H1 (cell line): ENCODE results near the gene BANF1. TPM values are rescaled to one million over a fixed set of nuclear protein-coding genes. Genes with fewer than 3 reads are reported as not detected.

Experiments used
- CTCF ChIA-PET: fragments of 300-600 bp; sonication (Branson Sonifier 250); formaldehyde crosslinking; loops from one replicate; lab custom pipeline; 2021; ENCODE audit not compliant: partially characterized antibody; lab: Charles Lee
- POLR2A ChIA-PET: fragments of 300-600 bp; sonication (Branson Sonifier 250); formaldehyde crosslinking; loops from one replicate; lab custom pipeline; 2021; ENCODE audit warnings: inconsistent platforms; ENCODE audit not compliant: partially characterized antibody; lab: Charles Lee
- DNase-seq, 2 experiments: peaks; one replicate each; pipeline versions ENCODE4 v3.0.0 to v3.0.0-alpha.2; 2010 to 2022; ENCODE audit warnings: low spot score in 2 of 2, low read depth in 1 of 2, mixed read lengths in 1 of 2
- FAIRE-seq: peaks from 2 replicates; lab custom pipeline; 2011; peaks lifted over from hg19 to GRCh38; lab: Jason Lieb, UNC
- H2AFZ ChIP-seq: 2 replicates; pipeline ENCODE4 v1.8.1; 2012; ENCODE audit warnings: low read length, inconsistent platforms
- H2AK5ac ChIP-seq: 2 replicates; pipeline ENCODE4 v1.6.1; 2013; ENCODE audit warnings: low read depth, low read length
- H2BK120ac ChIP-seq: replicated peaks from 2 replicates; pipeline ENCODE3; 2013; ENCODE audit warnings: low read depth, low read length, inconsistent platforms
- H2BK12ac ChIP-seq: 2 replicates; pipeline ENCODE4 v1.6.1; 2013; ENCODE audit warnings: low read depth, low read length
- H2BK15ac ChIP-seq: 2 replicates; pipeline ENCODE4 v1.6.1; 2013; ENCODE audit warnings: low read length
- H2BK20ac ChIP-seq: 2 replicates; pipeline ENCODE4 v1.6.1; 2013; ENCODE audit warnings: low read length
- H2BK5ac ChIP-seq: 2 replicates; pipeline ENCODE4 v1.6.1; 2013; ENCODE audit warnings: low read depth, low read length
- H3K14ac ChIP-seq: 2 replicates; pipeline ENCODE4 v1.6.1; 2013; ENCODE audit warnings: inconsistent platforms; ENCODE audit not compliant: insufficient read length
- H3K18ac ChIP-seq: 2 replicates; pipeline ENCODE4 v1.6.1; 2013; ENCODE audit warnings: low read length; ENCODE audit errors: extremely low read depth
- H3K23ac ChIP-seq: 2 replicates; pipeline ENCODE4 v1.6.1; 2013; ENCODE audit warnings: inconsistent platforms; ENCODE audit not compliant: insufficient read length
- H3K23me2 ChIP-seq: 2 replicates; pipeline ENCODE4 v1.6.1; 2013; ENCODE audit warnings: low read depth, low read length
- H3K27ac ChIP-seq: 2 replicates; pipeline ENCODE4 v1.6.1; 2011; ENCODE audit warnings: low read depth, low read length, inconsistent platforms
- H3K27me3 ChIP-seq, 4 experiments: replicated peaks in 1 of 4; 1 replicate in 1 of 4; 2 replicates in 3 of 4; pipeline versions ENCODE4 v1.6.1 to v1.8.1; 2011 to 2013; ENCODE audit warnings: low read length in 3 of 4, mild to moderate bottlenecking in 3 of 4, inconsistent platforms in 2 of 4, mixed read lengths in 2 of 4, moderate library complexity in 1 of 4; ENCODE audit not compliant: control insufficient read depth in 3 of 4, insufficient read depth in 3 of 4; ENCODE audit errors: extremely low read depth in 1 of 4
- H3K36me3 ChIP-seq, 4 experiments: 2 replicates each; pipeline versions ENCODE4 v1.6.1 to v1.8.1; 2011 to 2013; ENCODE audit warnings: mild to moderate bottlenecking in 4 of 4, low read length in 3 of 4, moderate library complexity in 2 of 4, control low read depth in 1 of 4, inconsistent platforms in 1 of 4; ENCODE audit not compliant: insufficient read depth in 4 of 4, control insufficient read depth in 2 of 4
- H3K4ac ChIP-seq: replicated peaks from 2 replicates; pipeline ENCODE3; 2013; ENCODE audit warnings: low read length, low read depth, mixed read lengths, inconsistent platforms; ENCODE audit not compliant: insufficient read length
- H3K4me1 ChIP-seq, 4 experiments: replicated peaks in 1 of 4; 1 replicate in 1 of 4; 2 replicates in 3 of 4; pipeline versions ENCODE4 v1.6.1 to v1.8.1; 2011 to 2013; ENCODE audit warnings: low read length in 3 of 4, inconsistent platforms in 2 of 4, mixed read lengths in 1 of 4; ENCODE audit not compliant: insufficient read depth in 4 of 4, control insufficient read depth in 3 of 4
- H3K4me2 ChIP-seq, 2 experiments: 2 replicates each; pipeline versions ENCODE4 v1.6.1 to v1.8.1; 2011 to 2013; ENCODE audit warnings: low read depth in 2 of 2, low read length in 2 of 2, control low read depth in 1 of 2, inconsistent platforms in 1 of 2, mild to moderate bottlenecking in 1 of 2; ENCODE audit not compliant: insufficient read depth in 1 of 2
- H3K4me3 ChIP-seq, 4 experiments: fragments of 200-600, 300-600 bp in 1 of 4; sonication (generic), shearing (Covaris generic), sonication (Bioruptor Twin) in 1 of 4; 2 replicates each; pipeline versions ENCODE4 v1.5.1 to v1.8.1; 2011 to 2016; ENCODE audit warnings: low read length in 4 of 4, low read depth in 3 of 4, control low read depth in 2 of 4, inconsistent platforms in 2 of 4, mild to moderate bottlenecking in 2 of 4, mixed read lengths in 1 of 4, moderate library complexity in 1 of 4; ENCODE audit not compliant: insufficient read depth in 2 of 4; ENCODE audit errors: extremely low read depth in 1 of 4
- H3K56ac ChIP-seq: replicated peaks from 2 replicates; pipeline ENCODE3; 2013; ENCODE audit warnings: low read depth, mild to moderate bottlenecking, mixed read lengths, low read length, inconsistent platforms; ENCODE audit not compliant: insufficient read length
- H3K79me1 ChIP-seq: 2 replicates; pipeline ENCODE4 v1.6.1; 2013; ENCODE audit warnings: low read depth, low read length, control low read depth
- H3K79me2 ChIP-seq, 2 experiments: 2 replicates each; pipeline versions ENCODE4 v1.6.1 to v1.8.1; 2012 to 2013; ENCODE audit warnings: low read length in 2 of 2, mild to moderate bottlenecking in 2 of 2, inconsistent platforms in 1 of 2; ENCODE audit not compliant: insufficient read depth in 2 of 2, control insufficient read depth in 1 of 2
- H3K9ac ChIP-seq, 4 experiments: replicated peaks in 1 of 4; 1 replicate in 1 of 4; 2 replicates in 3 of 4; pipeline versions ENCODE4 v1.6.1 to v1.8.1; 2011 to 2013; ENCODE audit warnings: low read depth in 3 of 4, low read length in 3 of 4, control low read depth in 2 of 4, mild to moderate bottlenecking in 2 of 4, moderate library complexity in 2 of 4, inconsistent platforms in 1 of 4; ENCODE audit errors: extremely low read depth in 1 of 4
- H3K9me3 ChIP-seq, 2 experiments: 2 replicates each; pipeline versions ENCODE4 v1.6.1 to v1.8.1; 2012 to 2013; ENCODE audit warnings: mild to moderate bottlenecking in 2 of 2, moderate library complexity in 2 of 2, control low read depth in 1 of 2, inconsistent platforms in 1 of 2, low read depth in 1 of 2, low read length in 1 of 2, mixed read lengths in 1 of 2; ENCODE audit not compliant: insufficient read depth in 2 of 2
- H4K20me1 ChIP-seq, 2 experiments: replicated peaks in 1 of 2; 2 replicates each; pipeline versions ENCODE3 to v1.8.1; 2011 to 2013; ENCODE audit warnings: inconsistent platforms in 2 of 2, low read length in 2 of 2, mild to moderate bottlenecking in 1 of 2; ENCODE audit not compliant: insufficient read depth in 2 of 2, control insufficient read depth in 1 of 2
- H4K5ac ChIP-seq: 2 replicates; pipeline ENCODE4 v1.6.1; 2013; ENCODE audit warnings: low read length, low read depth, mixed read lengths, inconsistent platforms; ENCODE audit not compliant: insufficient read length
- H4K8ac ChIP-seq: 2 replicates; pipeline ENCODE4 v1.8.0; 2013; ENCODE audit warnings: mild to moderate bottlenecking, moderate library complexity, low read length, inconsistent platforms; ENCODE audit not compliant: insufficient read depth; ENCODE audit errors: extremely low read depth
- H4K91ac ChIP-seq: replicated peaks from 2 replicates; pipeline ENCODE3; 2013; ENCODE audit warnings: low read length, mixed read lengths, inconsistent platforms; ENCODE audit not compliant: insufficient read length
- CBX8 ChIP-seq: fragments of 300-800, 300-1000 bp; sonication (generic); IDR thresholded peaks from 2 replicates; pipeline ENCODE4 v1.7.1; 2016; ENCODE audit warnings: low read depth, low read length, borderline replicate concordance
- EGR1 ChIP-seq: IDR thresholded peaks from 2 replicates; pipeline ENCODE4 v1.6.1; 2011; ENCODE audit warnings: low read depth, low read length, borderline replicate concordance
- EP300 ChIP-seq, 2 experiments: IDR thresholded peaks; 1 replicate in 1 of 2; 2 replicates in 1 of 2; pipeline ENCODE4 v1.6.1; 2011 to 2012; ENCODE audit warnings: low read depth in 2 of 2, low read length in 2 of 2, mild to moderate bottlenecking in 2 of 2, borderline replicate concordance in 1 of 2, inconsistent platforms in 1 of 2, moderate library complexity in 1 of 2
- RXRA ChIP-seq: IDR thresholded peaks from 2 replicates; pipeline ENCODE4 v1.6.1; 2011; ENCODE audit warnings: low read depth, mild to moderate bottlenecking, low read length, moderate library complexity; ENCODE audit not compliant: insufficient read depth
- YY1 ChIP-seq: IDR thresholded peaks from 2 replicates; pipeline ENCODE4 v1.6.1; 2011; ENCODE audit warnings: low read depth, mild to moderate bottlenecking, low read length
- ZNF274 ChIP-seq: IDR thresholded peaks from 2 replicates; pipeline ENCODE4 v1.7.0; 2012; ENCODE audit warnings: low read length, borderline replicate concordance; ENCODE audit errors: extremely low read depth
- WGBS, 2 experiments: shearing (Covaris generic) in 1 of 2; methylation state at CpG; one replicate each; pipeline versions ENCODE4 v1.1.6 to v1.1.7; 2013 to 2015; ENCODE audit warnings: low lambda C conversion rate in 2 of 2, mixed read lengths in 2 of 2, inconsistent platforms in 1 of 2, low coverage in 1 of 2, missing lambda C conversion rate in 1 of 2; ENCODE audit not compliant: insufficient replicate concordance in 2 of 2, insufficient coverage in 1 of 2, insufficient read length in 1 of 2; ENCODE audit errors: extremely low coverage in 1 of 2, missing lambda C conversion rate in 1 of 2; 5-methylcytosine and 5-hydroxymethylcytosine counted together
- polyA plus RNA-seq, 7 experiments: library from polyadenylated mRNA; depleted of rRNA in 3 of 7; stranded (reverse) in 5 of 7; unstranded in 2 of 7; fragments of >200 nt in 5 of 7; fragments of 200-250 nt in 2 of 7; gene quantifications; 1 replicate in 5 of 7; 2 replicates in 1 of 7; 4 replicates in 1 of 7; pipeline versions ENCODE4 v1.2.1 to v1.2.3, GENCODE V29; 2011 to 2013; ENCODE audit warnings: missing spikeins in 2 of 7, mixed read lengths in 2 of 7
- total RNA-seq: library from RNA; stranded (reverse); fragmentation: NEBNext Ultra II Directional; extraction: Animal tissue kit (Norgen Biotek cat#: 25700); gene quantifications from 2 replicates; pipeline ENCODE4 v1.2.1, GENCODE V29; 2021
- TF ChIP-seq, protein P1 (sequence below), 3 experiments: IDR thresholded peaks; 1 replicate in 2 of 3; 2 replicates in 1 of 3; pipeline versions ENCODE4 v1.5.1 to v1.6.1; 2011; ENCODE audit warnings: low read length in 3 of 3, mild to moderate bottlenecking in 3 of 3, inconsistent platforms in 2 of 3, low read depth in 1 of 3, moderate library complexity in 1 of 3; ENCODE audit not compliant: insufficient read depth in 1 of 3; ENCODE audit errors: control extremely low read depth in 1 of 3

BANF1 gene
- total and polyA plus RNA-seq, 2 of the 8 experiments (the other 6 are each of a cell fraction or from before 2014, with no cell fraction given) = 330 to 467 TPM

- WGBS, 2 experiments = 96% methylated on average over 7 of the region's 10 CpGs; no CpG with 5 or more reads in 1 of the 2 experiments
- TF ChIP-seq EGR1 (no peak), CBX8 (no peak), ZNF274 (no peak), EP300 (IDR thresholded peaks at IDR 0.05; ENCODE audit: borderline replicate concordance in 1 of 2, low read depth in 2 of 2, low read length in 2 of 2) (no peak), YY1 (no peak), RXRA (no peak)
- TF ChIP-seq, protein P1, sequence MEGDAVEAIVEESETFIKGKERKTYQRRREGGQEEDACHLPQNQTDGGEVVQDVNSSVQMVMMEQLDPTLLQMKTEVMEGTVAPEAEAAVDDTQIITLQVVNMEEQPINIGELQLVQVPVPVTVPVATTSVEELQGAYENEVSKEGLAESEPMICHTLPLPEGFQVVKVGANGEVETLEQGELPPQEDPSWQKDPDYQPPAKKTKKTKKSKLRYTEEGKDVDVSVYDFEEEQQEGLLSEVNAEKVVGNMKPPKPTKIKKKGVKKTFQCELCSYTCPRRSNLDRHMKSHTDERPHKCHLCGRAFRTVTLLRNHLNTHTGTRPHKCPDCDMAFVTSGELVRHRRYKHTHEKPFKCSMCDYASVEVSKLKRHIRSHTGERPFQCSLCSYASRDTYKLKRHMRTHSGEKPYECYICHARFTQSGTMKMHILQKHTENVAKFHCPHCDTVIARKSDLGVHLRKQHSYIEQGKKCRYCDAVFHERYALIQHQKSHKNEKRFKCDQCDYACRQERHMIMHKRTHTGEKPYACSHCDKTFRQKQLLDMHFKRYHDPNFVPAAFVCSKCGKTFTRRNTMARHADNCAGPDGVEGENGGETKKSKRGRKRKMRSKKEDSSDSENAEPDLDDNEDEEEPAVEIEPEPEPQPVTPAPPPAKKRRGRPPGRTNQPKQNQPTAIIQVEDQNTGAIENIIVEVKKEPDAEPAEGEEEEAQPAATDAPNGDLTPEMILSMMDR (IDR thresholded peaks at IDR 0.05; ENCODE audit: control extremely low read depth in 1 of 3, insufficient read depth in 1 of 3, low read depth in 1 of 3, low read length in 3 of 3) = no peak
Observed at GRCh38 chr11:65964906-65965305, 37.4 kb upstream of the BANF1 start.

More at GRCh38 chr11:65964906-65965305, 37.4 kb upstream of the BANF1 start:
- no peak overlapping the region for H3K4me2 ChIP-seq
- peaks cover 9% of the 10 kb centered on the region for H3K79me1 ChIP-seq
- no peak overlapping the region for H3K27ac ChIP-seq
- H2BK12ac ChIP-seq = no peak overlapping the region
- H3K27me3 ChIP-seq = no peaks in the 10 kb centered on the region
- FAIRE-seq = no peak
- H3K23me2 ChIP-seq = peaks cover 14% of the 10 kb centered on the region; the same call in 1 of the 2 replicates
- no peak overlapping the region for H4K5ac ChIP-seq
- H3K9me3 ChIP-seq = no peaks in the 10 kb centered on the region
- no peak for DNase-seq
- ChIA-PET CTCF (interaction anchor here (0.8 to 1.8 kb wide), 2 partner anchors 72 to 80 kb away, joined by 4 to 5 read pairs; no protein-coding TSS in a partner anchor), POLR2A (interaction anchor here (0.8 to 2.4 kb wide), 4 partner anchors 14 to 106 kb away, joined by 3 to 7 read pairs (median 5); no protein-coding TSS in a partner anchor)
- H2BK15ac ChIP-seq = no peak overlapping the region
- H3K23ac ChIP-seq = no peak overlapping the region
- no peak overlapping the region for H2BK20ac ChIP-seq
- H3K9ac ChIP-seq = no peak overlapping the region; a peak in 1 of 7 replicates
- peaks cover 0 to 9% (median 3%) of the 10 kb centered on the region in 4 experiments; a peak in 3 of 7 replicates for H3K4me1 ChIP-seq
- no peak overlapping the region for H3K18ac ChIP-seq
- no peak overlapping the region for H3K56ac ChIP-seq
- no peak overlapping the region for H2AFZ ChIP-seq
- no peak overlapping the region for H3K4ac ChIP-seq
- H2BK120ac ChIP-seq = no peak overlapping the region
- no peak overlapping the region for H3K4me3 ChIP-seq
- H2BK5ac ChIP-seq = no peak overlapping the region
- no peak overlapping the region for H4K8ac ChIP-seq
- no peak overlapping the region for H3K14ac ChIP-seq
- H4K91ac ChIP-seq = no peak overlapping the region
- peaks cover 11 to 21% of the 10 kb centered on the region in 2 experiments for H3K79me2 ChIP-seq
- H3K36me3 ChIP-seq = peaks cover 12 to 47% (median 35%) of the 10 kb centered on the region in 4 experiments
- H2AK5ac ChIP-seq = no peak overlapping the region
- peaks cover 1 to 11% of the 10 kb centered on the region in 2 experiments for H4K20me1 ChIP-seq
